Measurements from ENCODE around the gene MCC.

DNA sequence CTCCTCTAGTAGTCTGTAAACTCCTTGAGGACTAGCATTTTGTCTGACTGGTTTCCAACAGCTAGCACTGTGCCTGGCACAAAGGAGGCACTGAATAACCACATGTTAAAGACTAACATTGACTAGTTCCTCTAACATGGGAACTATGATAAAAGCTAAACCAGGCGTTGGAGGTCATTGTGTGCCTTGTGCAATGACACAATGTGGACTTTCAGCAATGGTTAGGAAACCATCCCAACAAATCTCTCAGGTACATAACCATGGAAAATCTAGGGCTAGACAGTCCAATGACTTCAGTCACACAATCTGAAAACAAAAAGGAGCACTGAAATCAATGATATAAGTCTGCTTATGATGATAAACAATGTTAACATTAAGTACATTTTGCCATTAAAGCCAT is 311.0 kb downstream of the MCC start:
- TF ChIP-seq, protein P1, sequence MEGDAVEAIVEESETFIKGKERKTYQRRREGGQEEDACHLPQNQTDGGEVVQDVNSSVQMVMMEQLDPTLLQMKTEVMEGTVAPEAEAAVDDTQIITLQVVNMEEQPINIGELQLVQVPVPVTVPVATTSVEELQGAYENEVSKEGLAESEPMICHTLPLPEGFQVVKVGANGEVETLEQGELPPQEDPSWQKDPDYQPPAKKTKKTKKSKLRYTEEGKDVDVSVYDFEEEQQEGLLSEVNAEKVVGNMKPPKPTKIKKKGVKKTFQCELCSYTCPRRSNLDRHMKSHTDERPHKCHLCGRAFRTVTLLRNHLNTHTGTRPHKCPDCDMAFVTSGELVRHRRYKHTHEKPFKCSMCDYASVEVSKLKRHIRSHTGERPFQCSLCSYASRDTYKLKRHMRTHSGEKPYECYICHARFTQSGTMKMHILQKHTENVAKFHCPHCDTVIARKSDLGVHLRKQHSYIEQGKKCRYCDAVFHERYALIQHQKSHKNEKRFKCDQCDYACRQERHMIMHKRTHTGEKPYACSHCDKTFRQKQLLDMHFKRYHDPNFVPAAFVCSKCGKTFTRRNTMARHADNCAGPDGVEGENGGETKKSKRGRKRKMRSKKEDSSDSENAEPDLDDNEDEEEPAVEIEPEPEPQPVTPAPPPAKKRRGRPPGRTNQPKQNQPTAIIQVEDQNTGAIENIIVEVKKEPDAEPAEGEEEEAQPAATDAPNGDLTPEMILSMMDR (IDR thresholded peaks at IDR 0.05) = no peak
- TF ChIP-seq POLR2A (IDR thresholded peaks at IDR 0.05) (no peak), POLR2AphosphoS5 (IDR thresholded peaks at IDR 0.05) (no peak), EP300 (IDR thresholded peaks at IDR 0.05) (no peak)

Measured in upper lobe of left lung (tissue), 4 donors.